Fibroblast of pulmonary artery (primary cell): Measurements from ENCODE around the gene RIPOR1.

Experiments
- DNase-seq: peaks from one replicate; pipeline ENCODE4 v3.0.0-alpha.2; 2010; ENCODE audit warnings: low read depth
- H3K4me3 ChIP-seq: replicated peaks from 2 replicates; pipeline ENCODE4 v1.5.1; 2011; ENCODE audit warnings: low read depth, mild to moderate bottlenecking, control low read depth, low read length, moderate library complexity
- TF ChIP-seq, protein P1 (sequence below): IDR thresholded peaks from 2 replicates; pipeline ENCODE4 v1.5.1; 2011; ENCODE audit warnings: mild to moderate bottlenecking, control low read depth, low read length, inconsistent platforms; ENCODE audit errors: missing control alignments

RIPOR1 gene

DNA sequence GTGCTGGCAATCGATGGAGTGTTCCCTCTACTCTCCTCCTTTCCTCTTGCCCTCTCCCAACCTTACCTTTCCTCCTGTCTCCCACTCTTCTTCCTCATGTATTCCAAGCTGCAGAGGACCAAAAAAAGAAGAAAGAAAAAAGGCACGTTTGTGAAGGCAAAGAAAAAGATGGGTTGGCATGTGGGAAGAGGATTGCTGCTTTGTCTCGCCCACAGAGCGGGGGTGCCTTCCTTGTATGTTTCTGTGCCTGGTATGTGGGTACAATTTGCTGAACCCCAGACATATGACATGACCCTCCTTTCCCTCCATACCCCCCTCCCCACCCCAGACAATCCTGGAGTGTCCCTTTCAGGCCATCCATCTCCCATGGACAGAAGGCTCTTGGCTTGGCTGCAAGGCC, 20.6 kb downstream of the RIPOR1 start:
- no peak for DNase-seq
- no peak overlapping the region for H3K4me3 ChIP-seq
- TF ChIP-seq, protein P1, sequence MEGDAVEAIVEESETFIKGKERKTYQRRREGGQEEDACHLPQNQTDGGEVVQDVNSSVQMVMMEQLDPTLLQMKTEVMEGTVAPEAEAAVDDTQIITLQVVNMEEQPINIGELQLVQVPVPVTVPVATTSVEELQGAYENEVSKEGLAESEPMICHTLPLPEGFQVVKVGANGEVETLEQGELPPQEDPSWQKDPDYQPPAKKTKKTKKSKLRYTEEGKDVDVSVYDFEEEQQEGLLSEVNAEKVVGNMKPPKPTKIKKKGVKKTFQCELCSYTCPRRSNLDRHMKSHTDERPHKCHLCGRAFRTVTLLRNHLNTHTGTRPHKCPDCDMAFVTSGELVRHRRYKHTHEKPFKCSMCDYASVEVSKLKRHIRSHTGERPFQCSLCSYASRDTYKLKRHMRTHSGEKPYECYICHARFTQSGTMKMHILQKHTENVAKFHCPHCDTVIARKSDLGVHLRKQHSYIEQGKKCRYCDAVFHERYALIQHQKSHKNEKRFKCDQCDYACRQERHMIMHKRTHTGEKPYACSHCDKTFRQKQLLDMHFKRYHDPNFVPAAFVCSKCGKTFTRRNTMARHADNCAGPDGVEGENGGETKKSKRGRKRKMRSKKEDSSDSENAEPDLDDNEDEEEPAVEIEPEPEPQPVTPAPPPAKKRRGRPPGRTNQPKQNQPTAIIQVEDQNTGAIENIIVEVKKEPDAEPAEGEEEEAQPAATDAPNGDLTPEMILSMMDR, result no peak

DNA sequence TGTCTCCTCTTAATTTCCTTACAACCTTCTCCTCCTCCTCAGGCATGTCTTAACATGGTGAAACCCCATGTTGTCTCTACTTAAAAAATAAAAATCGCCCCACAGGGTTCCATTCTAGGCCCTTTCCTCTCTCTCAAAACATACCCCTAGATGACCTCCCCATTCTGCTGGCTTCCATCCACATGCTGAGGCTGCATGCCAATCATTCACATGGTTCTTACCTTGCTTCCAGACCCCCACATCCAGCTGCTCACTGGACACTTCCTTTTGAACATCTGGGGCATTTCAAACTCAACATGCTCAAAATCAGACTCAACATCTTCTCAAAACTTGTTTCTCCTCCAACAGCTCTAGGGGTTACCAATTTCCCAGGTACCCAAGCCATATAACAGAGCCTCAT, 21.3 kb downstream of the RIPOR1 start:
- no peak for DNase-seq
- TF ChIP-seq, protein P1, result no peak
- H3K4me3 ChIP-seq, result no peak overlapping the region

GRCh38 chr16:67551091-67551490, 22.5 kb downstream of the RIPOR1 start:
- no peak overlapping the region for H3K4me3 ChIP-seq
- TF ChIP-seq, protein P1, result no peak
- no peak for DNase-seq

GRCh38 chr16:67551972-67552371, 23.3 kb downstream of the RIPOR1 start:
- TF ChIP-seq, protein P1, result no peak
- H3K4me3 ChIP-seq, result no peak overlapping the region
- no peak for DNase-seq

GRCh38 chr16:67552476-67552875, 23.8 kb downstream of the RIPOR1 start:
- TF ChIP-seq, protein P1, result no peak
- H3K4me3 ChIP-seq, result no peak overlapping the region
- DNase-seq, result no peak

GRCh38 chr16:67555795-67556212, 27.2 kb downstream of the RIPOR1 start:
- TF ChIP-seq, protein P1, result no peak
- H3K4me3 ChIP-seq, result no peak overlapping the region
- DNase-seq, result peak; percentile 54

GRCh38 chr16:67558859-67559258, 30.2 kb downstream of the RIPOR1 start:
- H3K4me3 ChIP-seq, result no peak overlapping the region
- TF ChIP-seq, protein P1, result no peak
- DNase-seq, result no peak
